Measurements from ENCODE around the gene ACOT4. TPM values are rescaled to one million over a fixed set of nuclear protein-coding genes. Genes with fewer than 3 reads are reported as not detected.
"Not testable (repeated sequence)": the region's sequence is repeated elsewhere in the genome, so short reads cannot be mapped to it uniquely, and the experiment has no call there.

The ACOT4 gene
- total RNA-seq (under 1 TPM; 0.25 to 0.60 (median 0.32) TPM), polyA plus RNA-seq (1 to 10 TPM in 1 of 3 donors, under 1 TPM in 2; 0.11 to 2.5 (median 0.16) TPM)
- long read RNA-seq, donor 1, partial matches to known transcripts = 0 of 2 reads
- long read RNA-seq, donor 1, other reads (novel, unspliced or antisense) = 1 of 2 reads
- long read RNA-seq, donor 2 = 0 reads

- Histone ChIP-seq H3K27me3 (ENCODE audit: insufficient read depth in 3 of 3, low read length in 2 of 3) (no peaks in the 10 kb centered on the region), H3K4me3 (peak within 1 kb of the TSS; percentile 75), H3K36me3 (ENCODE audit: insufficient read depth in 1 of 2, low read depth in 1 of 2) (no peaks in the 10 kb centered on the region), H3K27ac (no peak within 1 kb of the TSS), H3K4me1 (no peaks in the 10 kb centered on the region), H3K9me3 (no peaks in the 10 kb centered on the region)
- ATAC-seq (peak; percentile 77 to 92 (median 82)), DNase-seq (peak in 1 of 2 donors; percentile 64)
- 1 to 3% (median 2%) methylated on average over 58 to 89 of the region's 89 CpGs for WGBS, 3 donors
- TF ChIP-seq CTCF (IDR thresholded peaks at IDR 0.05) = no peak
- intact Hi-C loops (cut with DNase I) = no loop called here
These were observed at the start of gene ACOT4 for GRCh38 chr14:73591690-73592449. TSS of gene ACOT4 (plus strand) at chr14:73591873. CDS start at chr14:73591960, 87 bp downstream.

- H3K27me3 ChIP-seq (ENCODE audit: insufficient read depth in 3 of 3, low read length in 2 of 3); H3K27ac ChIP-seq; intact Hi-C loops (cut with DNase I); ATAC-seq; H3K4me3 ChIP-seq; H3K9me3 ChIP-seq; H3K36me3 ChIP-seq (ENCODE audit: insufficient read depth in 1 of 2, low read depth in 1 of 2); DNase-seq; H3K4me1 ChIP-seq: not testable (repeated sequence)
- WGBS, 3 donors = 77 to 89% (median 77%) methylated on average over 4 to 7 of the region's 7 CpGs
These were observed 48.7 kb upstream of the ACOT4 start for GRCh38 chr14:73542961-73543360.

GRCh38 chr14:73545353-73545752 is 46.3 kb upstream of the ACOT4 start:
- H3K4me1 ChIP-seq; H3K36me3 ChIP-seq (ENCODE audit: insufficient read depth in 1 of 2, low read depth in 1 of 2); intact Hi-C loops (cut with DNase I); H3K9me3 ChIP-seq; H3K27ac ChIP-seq; DNase-seq; H3K4me3 ChIP-seq; H3K27me3 ChIP-seq (ENCODE audit: insufficient read depth in 3 of 3, low read length in 2 of 3): not testable (repeated sequence)
- ATAC-seq = peak; percentile 96 to 100 (median 99)
- 46% methylated on average over 1 of the region's 1 CpG; no CpG with 5 or more reads in 2 of the 3 donors for WGBS, 3 donors

- H3K27ac ChIP-seq; H3K4me1 ChIP-seq; H3K36me3 ChIP-seq (ENCODE audit: insufficient read depth in 1 of 2, low read depth in 1 of 2); ATAC-seq; intact Hi-C loops (cut with DNase I); H3K9me3 ChIP-seq; H3K27me3 ChIP-seq (ENCODE audit: insufficient read depth in 3 of 3, low read length in 2 of 3); H3K4me3 ChIP-seq; DNase-seq: not testable (repeated sequence)
- 83 to 89% methylated on average over 3 of the region's 3 CpGs; no CpG with 5 or more reads in 1 of the 3 donors for WGBS, 3 donors
These were observed 42.6 kb upstream of the ACOT4 start for GRCh38 chr14:73549097-73549496.

GRCh38 chr14:73549889-73550524 is 41.7 kb upstream of the ACOT4 start:
- intact Hi-C loops (cut with DNase I) = loop anchor here in 1 of 2 donors (5.0 kb wide), 1 partner anchor 37 kb away; no protein-coding TSS in a partner anchor
- not testable (repeated sequence) for H3K36me3 ChIP-seq (ENCODE audit: insufficient read depth in 1 of 2, low read depth in 1 of 2); DNase-seq; H3K4me1 ChIP-seq; H3K4me3 ChIP-seq; H3K27me3 ChIP-seq (ENCODE audit: insufficient read depth in 3 of 3, low read length in 2 of 3); H3K27ac ChIP-seq; ATAC-seq; H3K9me3 ChIP-seq
- WGBS, 3 donors = 94 to 99% methylated on average over 4 to 5 of the region's 6 CpGs; no CpG with 5 or more reads in 1 of the 3 donors

- no peak for TF ChIP-seq CTCF (IDR thresholded peaks at IDR 0.05)
- no peaks in the 10 kb centered on the region for H3K4me1 ChIP-seq
- 95 to 98% methylated on average over 4 of the region's 4 CpGs; no CpG with 5 or more reads in 1 of the 3 donors for WGBS, 3 donors
- ATAC-seq (no peak), DNase-seq (no peak)
- no peaks in the 10 kb centered on the region for H3K36me3 ChIP-seq (ENCODE audit: insufficient read depth in 1 of 2, low read depth in 1 of 2)
- H3K9me3 ChIP-seq = no peaks in the 10 kb centered on the region
- no peaks in the 10 kb centered on the region for H3K27me3 ChIP-seq (ENCODE audit: insufficient read depth in 3 of 3, low read length in 2 of 3)
- intact Hi-C loops (cut with DNase I) = loop anchor here in 1 of 2 donors (5.0 kb wide), 1 partner anchor 33 kb away; no protein-coding TSS in a partner anchor
- no peak overlapping the region for H3K27ac ChIP-seq
- no peak overlapping the region for H3K4me3 ChIP-seq
These were observed 37.8 kb upstream of the ACOT4 start for GRCh38 chr14:73553845-73554244.

- H3K9me3 ChIP-seq; H3K27me3 ChIP-seq (ENCODE audit: insufficient read depth in 3 of 3, low read length in 2 of 3); intact Hi-C loops (cut with DNase I); H3K4me1 ChIP-seq; ATAC-seq; H3K36me3 ChIP-seq (ENCODE audit: insufficient read depth in 1 of 2, low read depth in 1 of 2); H3K4me3 ChIP-seq; H3K27ac ChIP-seq; DNase-seq: not testable (repeated sequence)
- 62 to 64% methylated on average over 2 of the region's 2 CpGs; no CpG with 5 or more reads in 1 of the 3 donors for whole genome bisulfite sequencing, 3 donors
These were observed 34.5 kb upstream of the ACOT4 start for GRCh38 chr14:73557201-73557600.

- H3K36me3 ChIP-seq (ENCODE audit: insufficient read depth in 1 of 2, low read depth in 1 of 2); H3K4me3 ChIP-seq; intact Hi-C loops (cut with DNase I); H3K4me1 ChIP-seq; ATAC-seq; H3K9me3 ChIP-seq; H3K27ac ChIP-seq; H3K27me3 ChIP-seq (ENCODE audit: insufficient read depth in 3 of 3, low read length in 2 of 3); DNase-seq: not testable (repeated sequence)
- 90 to 100% methylated on average over 1 of the region's 2 CpGs; no CpG with 5 or more reads in 1 of the 3 donors for WGBS, 3 donors
These were observed 33.4 kb upstream of the ACOT4 start for GRCh38 chr14:73558238-73558637.

GRCh38 chr14:73562256-73562655 is 29.4 kb upstream of the ACOT4 start:
- not testable (repeated sequence) for H3K4me1 ChIP-seq; H3K27me3 ChIP-seq (ENCODE audit: insufficient read depth in 3 of 3, low read length in 2 of 3); H3K9me3 ChIP-seq; H3K36me3 ChIP-seq (ENCODE audit: insufficient read depth in 1 of 2, low read depth in 1 of 2); ATAC-seq; H3K4me3 ChIP-seq; H3K27ac ChIP-seq; DNase-seq
- 94 to 98% (median 96%) methylated on average over 7 of the region's 7 CpGs for WGBS, 3 donors
- intact Hi-C loops (cut with DNase I) = loop anchor here in 1 of 2 donors (5.0 kb wide), 1 partner anchor 35 kb away; no protein-coding TSS in a partner anchor
